Esophagus squamous epithelium (tissue), 4 donors: ENCODE data around the gene FLNB.

ENCODE experiments used
- POLR2A ChIP-seq, 4 donors: fragments of 450-650 bp; IDR thresholded peaks; one replicate each; pipeline ENCODE4 v1.6.1; 2017; ENCODE audit warnings: antibody characterized with exemption in 4 of 4, mild to moderate bottlenecking in 4 of 4, moderate library complexity in 3 of 4
- TF ChIP-seq, protein P1 (sequence below), 6 experiments: fragments of 450-650 bp in 4 of 6; fragments of 200-600 bp in 2 of 6; sonication (generic) in 2 of 6; IDR thresholded peaks; one replicate each; pipeline ENCODE4 v1.5.1; 2016 to 2019; ENCODE audit warnings: antibody characterized with exemption in 6 of 6, mild to moderate bottlenecking in 4 of 6, moderate library complexity in 4 of 6

DNA sequence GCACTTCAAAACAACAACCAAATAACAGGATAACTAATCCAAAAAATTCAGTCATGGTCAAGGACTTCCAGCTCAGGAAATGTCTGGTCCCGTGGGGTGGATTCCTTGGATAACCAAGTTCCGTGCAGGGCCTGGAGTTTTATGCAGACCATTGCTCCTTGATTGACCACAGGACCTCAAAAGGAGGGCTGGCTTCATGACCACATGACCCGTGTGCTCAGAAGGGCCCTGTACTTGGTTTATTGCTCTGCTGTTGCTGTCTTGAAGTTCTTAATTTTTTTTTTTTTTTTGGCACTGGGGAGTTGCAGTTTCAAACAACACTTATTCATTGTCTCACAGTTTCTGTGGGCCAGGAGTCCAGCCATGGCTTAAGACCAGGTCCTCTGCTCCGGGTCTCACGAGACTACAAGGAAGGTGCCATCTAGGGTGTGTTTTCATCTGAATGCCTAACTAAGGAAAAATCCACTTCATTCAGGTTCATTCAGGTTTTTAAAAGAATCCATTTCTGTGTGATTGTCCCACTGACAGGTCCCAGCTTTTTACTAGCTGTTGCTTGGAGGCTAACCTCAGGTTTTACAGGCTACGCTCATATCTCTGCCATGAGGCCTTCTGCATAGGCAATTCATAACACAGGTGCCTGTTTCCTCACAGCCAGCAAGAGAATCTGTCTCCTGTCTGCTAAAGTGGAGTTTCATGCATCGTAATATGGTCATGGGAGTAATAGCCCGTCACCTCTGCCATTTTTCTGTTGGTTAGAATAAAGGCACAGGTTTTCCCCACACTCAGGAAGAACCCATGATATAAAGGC, 65.3 kb downstream of the FLNB start:
- TF ChIP-seq, protein P1, sequence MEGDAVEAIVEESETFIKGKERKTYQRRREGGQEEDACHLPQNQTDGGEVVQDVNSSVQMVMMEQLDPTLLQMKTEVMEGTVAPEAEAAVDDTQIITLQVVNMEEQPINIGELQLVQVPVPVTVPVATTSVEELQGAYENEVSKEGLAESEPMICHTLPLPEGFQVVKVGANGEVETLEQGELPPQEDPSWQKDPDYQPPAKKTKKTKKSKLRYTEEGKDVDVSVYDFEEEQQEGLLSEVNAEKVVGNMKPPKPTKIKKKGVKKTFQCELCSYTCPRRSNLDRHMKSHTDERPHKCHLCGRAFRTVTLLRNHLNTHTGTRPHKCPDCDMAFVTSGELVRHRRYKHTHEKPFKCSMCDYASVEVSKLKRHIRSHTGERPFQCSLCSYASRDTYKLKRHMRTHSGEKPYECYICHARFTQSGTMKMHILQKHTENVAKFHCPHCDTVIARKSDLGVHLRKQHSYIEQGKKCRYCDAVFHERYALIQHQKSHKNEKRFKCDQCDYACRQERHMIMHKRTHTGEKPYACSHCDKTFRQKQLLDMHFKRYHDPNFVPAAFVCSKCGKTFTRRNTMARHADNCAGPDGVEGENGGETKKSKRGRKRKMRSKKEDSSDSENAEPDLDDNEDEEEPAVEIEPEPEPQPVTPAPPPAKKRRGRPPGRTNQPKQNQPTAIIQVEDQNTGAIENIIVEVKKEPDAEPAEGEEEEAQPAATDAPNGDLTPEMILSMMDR (IDR thresholded peaks at IDR 0.05): no peak
- TF ChIP-seq POLR2A (IDR thresholded peaks at IDR 0.05): no peak
